Measurements from ENCODE around the gene CFAP46.
"Not testable (repeated sequence)": the region's sequence is repeated elsewhere in the genome, so short reads cannot be mapped to it uniquely, and the experiment has no call there.

Gene CFAP46

GRCh38 chr10:132901351-132901750 lies 41.0 kb downstream of the CFAP46 start:
- H3K4me3 ChIP-seq (ENCODE audit: low read depth, low read length): no peak overlapping the region

- no peak overlapping the region for H3K4me3 ChIP-seq (ENCODE audit: low read depth, low read length)
Observed at GRCh38 chr10:132900211-132900756, 42.1 kb downstream of the CFAP46 start.

- H3K4me3 ChIP-seq (ENCODE audit: low read depth, low read length): no peak overlapping the region
Observed at GRCh38 chr10:132899751-132900065, 42.7 kb downstream of the CFAP46 start.

- H3K4me3 ChIP-seq (ENCODE audit: low read depth, low read length): no peak overlapping the region
Observed at GRCh38 chr10:132899054-132899750, 43.2 kb downstream of the CFAP46 start.

GRCh38 chr10:132898391-132899053 lies 43.8 kb downstream of the CFAP46 start:
- H3K4me3 ChIP-seq (ENCODE audit: low read depth, low read length): no peak overlapping the region

GRCh38 chr10:132897516-132898381 lies 44.6 kb downstream of the CFAP46 start:
- H3K4me3 ChIP-seq (ENCODE audit: low read depth, low read length): no peak overlapping the region

GRCh38 chr10:132893786-132894185 lies 48.6 kb downstream of the CFAP46 start:
- H3K4me3 ChIP-seq (ENCODE audit: low read depth, low read length): not testable (repeated sequence)

- H3K4me3 ChIP-seq (ENCODE audit: low read depth, low read length): no peak overlapping the region
Observed at GRCh38 chr10:132893090-132893489, 49.3 kb downstream of the CFAP46 start.

GRCh38 chr10:132892004-132892403 lies 50.4 kb downstream of the CFAP46 start:
- no peak overlapping the region for H3K4me3 ChIP-seq (ENCODE audit: low read depth, low read length)

- no peak overlapping the region for H3K4me3 ChIP-seq (ENCODE audit: low read depth, low read length)
Observed at GRCh38 chr10:132891368-132891767, 51.0 kb downstream of the CFAP46 start.

GRCh38 chr10:132890301-132890700 lies 52.1 kb downstream of the CFAP46 start:
- H3K4me3 ChIP-seq (ENCODE audit: low read depth, low read length): no peak overlapping the region

- no peak overlapping the region for H3K4me3 ChIP-seq (ENCODE audit: low read depth, low read length)
Observed at GRCh38 chr10:132889556-132889955, 52.8 kb downstream of the CFAP46 start.

- no peak overlapping the region for H3K4me3 ChIP-seq (ENCODE audit: low read depth, low read length)
Observed at GRCh38 chr10:132888898-132889490, 53.4 kb downstream of the CFAP46 start.

- not testable (repeated sequence) for H3K4me3 ChIP-seq (ENCODE audit: low read depth, low read length)
Observed at GRCh38 chr10:132888446-132888845, 53.9 kb downstream of the CFAP46 start.

GRCh38 chr10:132886211-132887099 lies 55.9 kb downstream of the CFAP46 start:
- no peak overlapping the region for H3K4me3 ChIP-seq (ENCODE audit: low read depth, low read length)

- no peak overlapping the region for H3K4me3 ChIP-seq (ENCODE audit: low read depth, low read length)
Observed at GRCh38 chr10:132885451-132886210, 56.7 kb downstream of the CFAP46 start.

- no peak overlapping the region for H3K4me3 ChIP-seq (ENCODE audit: low read depth, low read length)
Observed at GRCh38 chr10:132884691-132885271, 57.6 kb downstream of the CFAP46 start.

- H3K4me3 ChIP-seq (ENCODE audit: low read depth, low read length): no peak overlapping the region
Observed at GRCh38 chr10:132884041-132884440, 58.3 kb downstream of the CFAP46 start.

- H3K4me3 ChIP-seq (ENCODE audit: low read depth, low read length): no peak overlapping the region
Observed at GRCh38 chr10:132883391-132883881, 58.9 kb downstream of the CFAP46 start.
